A204.1 (cell line): ENCODE results near the gene FBXO34.
"Not testable (repeated sequence)": the region's sequence is repeated elsewhere in the genome, so short reads cannot be mapped to it uniquely, and the experiment has no call there.

Experiments
- FAIRE-seq: peaks from 2 replicates; lab custom pipeline; 2012; peaks lifted over from hg19 to GRCh38; lab: Jason Lieb, UNC

The FBXO34 gene

GRCh38 chr14:55312379-55313030 is 41.3 kb downstream of the FBXO34 start:
- FAIRE-seq: not testable (repeated sequence)

- FAIRE-seq: no peak
These were observed 42.3 kb downstream of the FBXO34 start for GRCh38 chr14:55313480-55313879.

GRCh38 chr14:55314449-55314848 is 43.2 kb downstream of the FBXO34 start:
- no peak for FAIRE-seq

- no peak for FAIRE-seq
These were observed 45.3 kb downstream of the FBXO34 start for GRCh38 chr14:55316564-55316963.

- FAIRE-seq: no peak
These were observed 46.5 kb downstream of the FBXO34 start for GRCh38 chr14:55317542-55318306.

- FAIRE-seq: no peak
These were observed 47.5 kb downstream of the FBXO34 start for GRCh38 chr14:55318694-55319093.

- no peak for FAIRE-seq
These were observed 52.7 kb downstream of the FBXO34 start for GRCh38 chr14:55323910-55324309.

GRCh38 chr14:55324812-55325211 is 53.6 kb downstream of the FBXO34 start:
- no peak for FAIRE-seq

GRCh38 chr14:55327179-55327578 is 56.0 kb downstream of the FBXO34 start:
- no peak for FAIRE-seq

- FAIRE-seq: no peak
These were observed 57.1 kb downstream of the FBXO34 start for GRCh38 chr14:55328317-55328716.

GRCh38 chr14:55329999-55330710 is 58.9 kb downstream of the FBXO34 start:
- FAIRE-seq: no peak

- no peak for FAIRE-seq
These were observed 61.7 kb downstream of the FBXO34 start for GRCh38 chr14:55332654-55333570.

GRCh38 chr14:55333711-55334485 is 62.7 kb downstream of the FBXO34 start:
- no peak for FAIRE-seq

GRCh38 chr14:55336162-55336561 is 64.9 kb downstream of the FBXO34 start:
- FAIRE-seq: no peak

- no peak for FAIRE-seq
These were observed 65.5 kb downstream of the FBXO34 start for GRCh38 chr14:55336691-55337090.

GRCh38 chr14:55339770-55340169 is 68.5 kb downstream of the FBXO34 start:
- no peak for FAIRE-seq

- no peak for FAIRE-seq
These were observed 69.3 kb downstream of the FBXO34 start for GRCh38 chr14:55340482-55340881.

GRCh38 chr14:55341781-55342180 is 70.6 kb downstream of the FBXO34 start:
- no peak for FAIRE-seq

GRCh38 chr14:55344582-55345163 is 73.5 kb downstream of the FBXO34 start:
- not testable (repeated sequence) for FAIRE-seq

GRCh38 chr14:55347040-55347439 is 75.8 kb downstream of the FBXO34 start:
- no peak for FAIRE-seq

- FAIRE-seq: no peak
These were observed 76.5 kb downstream of the FBXO34 start for GRCh38 chr14:55347748-55348147.
